NOMO-1 treated with dmso at 0.1 percent for 144 hours (cell line): ENCODE data around the gene SLC39A2.

Experiments used
- DNase-seq: peaks from one replicate; lab custom pipeline; 2025; ENCODE audit not compliant: unreplicated experiment; lab: John Stamatoyannopoulos, UW

Gene SLC39A2

DNA sequence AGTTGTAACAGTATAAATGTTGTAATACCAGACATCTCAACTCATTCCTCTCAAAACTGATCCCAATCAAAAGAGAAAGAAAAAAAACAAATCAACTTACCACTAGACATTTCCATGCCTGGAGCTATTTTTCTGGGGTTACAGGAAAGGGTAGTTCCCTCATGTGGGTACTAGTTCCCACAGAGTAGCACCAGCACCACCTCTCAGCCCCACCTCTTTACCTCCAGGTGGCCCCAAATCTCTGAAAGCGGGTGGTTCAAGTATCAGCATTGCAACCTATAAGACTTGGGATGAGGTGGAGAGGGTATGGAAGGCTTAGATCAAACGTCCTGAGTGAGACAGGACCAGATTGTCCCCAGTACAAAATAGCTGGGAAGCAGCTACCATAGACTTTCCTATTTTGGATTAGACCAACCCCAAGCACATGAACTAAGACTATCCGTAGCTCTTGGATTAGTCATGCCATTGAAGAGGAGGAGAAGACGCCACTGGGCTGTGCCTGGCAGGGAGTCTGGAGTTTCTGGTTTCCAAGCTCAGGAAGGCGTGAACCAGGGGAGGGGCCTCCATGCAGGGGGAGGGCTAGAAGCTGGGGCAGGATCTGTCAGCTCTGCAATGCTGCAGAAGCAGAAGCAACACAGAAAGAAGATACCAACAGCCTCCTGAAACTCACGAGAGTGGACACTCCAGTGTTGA is at the start of gene SLC39A2:
SLC39A2 (plus strand) TSS at position 620 of the 693 bp plus-strand sequence. CDS start 154 bp downstream, outside the sequence.
- DNase-seq: no peak

DNA sequence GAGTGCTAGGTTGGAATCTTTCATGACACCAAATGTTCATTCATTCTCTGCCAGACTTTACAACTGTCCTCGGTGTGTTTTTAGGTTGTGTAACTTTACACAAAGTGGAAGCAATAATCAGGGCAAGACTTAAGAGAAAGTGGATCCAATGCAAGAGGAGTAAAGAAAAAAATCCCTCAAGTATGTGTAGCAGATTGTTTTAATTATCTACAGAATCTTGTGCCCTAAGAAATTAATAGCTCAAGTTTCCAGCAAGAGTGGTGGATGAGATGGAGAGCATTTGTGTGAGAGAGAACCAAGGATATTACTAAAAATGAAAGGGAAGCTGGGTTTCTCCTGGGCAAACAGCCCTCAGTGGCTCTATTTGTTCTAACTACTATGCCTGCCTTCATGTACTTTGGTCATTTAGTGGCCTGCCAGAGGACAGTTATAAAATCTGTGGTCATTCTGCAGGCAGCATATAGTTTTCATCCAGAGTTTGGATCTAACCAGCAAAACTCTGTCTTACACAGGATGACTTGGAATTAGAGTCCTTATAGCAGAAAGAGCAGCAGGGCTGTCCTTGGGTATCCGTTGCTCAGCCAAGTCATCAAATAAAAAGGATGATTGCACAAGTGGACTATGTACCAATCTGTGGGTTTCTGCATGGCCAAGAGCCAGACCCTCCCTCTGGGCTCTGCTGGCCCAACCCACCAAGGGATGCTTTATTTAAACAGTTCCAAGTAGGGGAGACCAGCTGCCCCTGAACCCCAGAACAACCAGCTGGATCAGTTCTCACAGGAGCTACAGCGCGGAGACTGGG is 44.2 kb upstream of the SLC39A2 start, which contains the start of gene RNASE2:
RNASE2 (plus strand) TSS at position 752 of the 802 bp plus-strand sequence. CDS start 285 bp downstream, outside the sequence.
- peak; percentile 82 for DNase-seq

DNA sequence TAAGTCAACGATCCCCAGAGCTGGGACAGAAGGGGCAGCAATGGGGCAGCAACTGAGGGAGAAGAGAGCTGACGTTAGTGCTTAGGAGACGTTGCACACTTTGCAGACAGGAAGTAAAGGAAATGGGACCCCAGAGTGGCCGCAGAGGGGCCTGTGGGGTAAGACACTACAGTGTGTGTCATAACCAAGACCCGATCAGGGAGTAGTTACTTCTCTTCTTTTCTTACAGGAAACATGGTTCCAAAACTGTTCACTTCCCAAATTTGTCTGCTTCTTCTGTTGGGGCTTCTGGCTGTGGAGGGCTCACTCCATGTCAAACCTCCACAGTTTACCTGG is 43.6 kb upstream of the SLC39A2 start:
- peak; percentile 82 for DNase-seq

- no peak for DNase-seq
Observed at GRCh38 chr14:20956376-20956976, 42.6 kb upstream of the SLC39A2 start.

GRCh38 chr14:20958946-20959345 is 40.1 kb upstream of the SLC39A2 start:
- DNase-seq: peak; percentile 33

DNA sequence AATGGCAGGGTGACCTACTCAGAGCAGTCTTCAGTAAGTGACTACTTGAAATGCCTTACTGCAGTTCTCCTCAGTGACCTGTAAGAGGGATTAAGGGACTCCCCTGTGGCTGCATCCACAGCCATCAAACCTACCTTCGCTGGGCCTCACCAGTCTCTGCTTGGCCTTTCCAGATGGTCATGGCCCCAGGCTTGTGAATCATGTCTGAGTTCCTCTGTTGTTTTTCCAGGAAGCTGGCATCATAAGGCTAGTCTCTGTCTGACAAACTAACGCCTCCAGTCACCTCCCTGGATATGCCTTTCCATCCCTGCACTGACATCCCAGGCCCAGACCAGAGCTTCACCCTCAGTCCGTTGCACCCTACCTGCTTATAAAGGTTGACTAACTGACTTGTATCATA is 29.8 kb upstream of the SLC39A2 start:
- no peak for DNase-seq

DNA sequence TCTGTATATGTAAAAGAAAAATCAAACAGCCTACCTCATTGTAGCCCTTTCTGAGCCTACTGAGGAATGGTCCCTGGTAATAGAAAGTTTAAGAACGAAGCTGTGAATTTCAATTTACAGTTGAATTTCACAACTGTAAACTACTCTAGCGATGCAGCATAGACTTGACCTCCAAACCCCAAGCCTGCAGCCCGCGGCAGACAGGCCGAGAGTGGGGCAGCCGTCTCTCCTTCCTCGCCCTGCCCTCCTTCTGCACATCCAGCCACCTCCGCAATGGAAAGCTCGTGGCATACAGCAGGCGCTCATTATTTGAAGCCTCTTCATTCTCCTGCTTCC is 28.5 kb upstream of the SLC39A2 start:
- DNase-seq: no peak

GRCh38 chr14:20970983-20971704 is 27.9 kb upstream of the SLC39A2 start:
- DNase-seq: peak; percentile 74

- DNase-seq: no peak
Observed at GRCh38 chr14:20971705-20972021, 27.4 kb upstream of the SLC39A2 start.

- no peak for DNase-seq
Observed at GRCh38 chr14:20973501-20973900, 25.6 kb upstream of the SLC39A2 start.

DNA sequence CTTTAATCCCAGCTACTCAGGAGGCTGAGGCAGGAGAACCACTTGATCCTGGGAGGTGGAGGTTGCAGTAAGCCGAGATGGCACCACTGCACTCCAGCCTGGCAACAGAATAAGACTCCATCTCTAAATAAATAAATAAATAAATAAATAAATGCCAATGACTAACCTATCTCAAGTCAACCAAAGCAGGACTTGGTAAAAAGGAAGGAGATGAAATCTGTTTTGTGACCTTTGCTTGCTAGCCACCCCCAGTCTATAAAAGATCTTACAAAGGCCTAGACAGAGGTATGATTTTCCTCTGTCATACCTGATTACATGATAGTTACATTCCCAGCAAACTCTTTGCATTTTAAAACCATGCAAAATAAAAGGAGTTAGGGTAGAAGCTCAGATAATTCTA is 22.8 kb upstream of the SLC39A2 start:
- DNase-seq: no peak

GRCh38 chr14:20978687-20979086 is 20.4 kb upstream of the SLC39A2 start:
- no peak for DNase-seq

GRCh38 chr14:20980906-20981305 is 18.2 kb upstream of the SLC39A2 start:
- DNase-seq: no peak

DNA sequence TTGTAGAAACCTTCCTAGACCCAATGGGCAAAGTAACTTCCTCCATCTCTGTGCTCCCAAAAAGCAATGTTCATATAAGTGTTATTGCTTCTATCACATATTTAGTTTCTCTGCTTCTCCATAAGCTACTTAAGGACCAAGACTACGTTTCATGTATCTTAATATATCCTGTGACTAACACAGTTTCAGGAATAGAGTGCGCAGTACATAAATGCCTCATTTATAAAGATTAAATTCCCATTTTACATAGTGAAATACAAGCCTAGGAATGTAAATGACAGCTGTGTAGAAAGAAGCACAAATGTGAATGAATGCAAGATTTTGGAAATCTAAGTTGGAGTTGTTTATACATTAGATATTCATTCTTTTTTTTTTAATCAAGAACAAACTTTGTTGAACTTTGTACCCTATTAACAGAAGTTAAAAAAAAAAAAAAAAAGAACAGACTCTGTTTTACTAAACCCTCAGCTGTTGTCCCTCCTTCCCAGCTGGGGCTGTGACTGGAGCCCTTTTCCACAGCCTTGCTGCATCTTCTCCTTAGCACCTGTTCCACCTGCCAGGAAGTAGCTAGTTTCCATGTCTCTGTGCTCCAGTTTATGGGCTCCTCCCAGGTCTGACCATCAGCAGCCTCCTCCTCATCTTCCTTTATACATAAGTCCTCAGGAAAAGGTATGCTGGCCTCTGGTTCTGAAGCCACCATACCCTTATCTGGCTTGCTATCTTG is 16.3 kb upstream of the SLC39A2 start:
- no peak for DNase-seq

DNA sequence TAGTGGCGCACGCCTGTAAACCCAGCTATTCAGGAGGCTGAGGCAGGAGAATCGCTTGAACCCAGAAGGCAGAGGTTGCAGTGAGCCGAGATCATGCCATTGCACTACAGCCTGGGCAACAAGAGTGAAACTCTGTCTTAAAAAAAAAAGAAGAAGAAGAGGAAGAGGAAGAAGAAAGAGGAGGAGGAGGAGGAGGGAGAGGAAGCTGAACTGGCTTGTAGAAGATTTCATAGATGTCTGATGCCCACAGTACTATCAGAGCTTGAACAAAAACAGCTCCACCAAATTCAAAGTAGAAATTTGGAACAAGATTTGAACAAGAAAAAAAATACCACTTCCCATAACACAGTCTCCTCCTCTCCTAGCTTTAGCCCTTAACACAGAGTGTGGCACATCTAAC is 13.4 kb upstream of the SLC39A2 start:
- DNase-seq: peak; percentile 32

GRCh38 chr14:20986811-20987210 is 12.3 kb upstream of the SLC39A2 start:
- no peak for DNase-seq

GRCh38 chr14:20988717-20989470 is 10.2 kb upstream of the SLC39A2 start:
- DNase-seq: peak; percentile 63

- no peak for DNase-seq
Observed at GRCh38 chr14:20989471-20989786, 9.7 kb upstream of the SLC39A2 start.

DNA sequence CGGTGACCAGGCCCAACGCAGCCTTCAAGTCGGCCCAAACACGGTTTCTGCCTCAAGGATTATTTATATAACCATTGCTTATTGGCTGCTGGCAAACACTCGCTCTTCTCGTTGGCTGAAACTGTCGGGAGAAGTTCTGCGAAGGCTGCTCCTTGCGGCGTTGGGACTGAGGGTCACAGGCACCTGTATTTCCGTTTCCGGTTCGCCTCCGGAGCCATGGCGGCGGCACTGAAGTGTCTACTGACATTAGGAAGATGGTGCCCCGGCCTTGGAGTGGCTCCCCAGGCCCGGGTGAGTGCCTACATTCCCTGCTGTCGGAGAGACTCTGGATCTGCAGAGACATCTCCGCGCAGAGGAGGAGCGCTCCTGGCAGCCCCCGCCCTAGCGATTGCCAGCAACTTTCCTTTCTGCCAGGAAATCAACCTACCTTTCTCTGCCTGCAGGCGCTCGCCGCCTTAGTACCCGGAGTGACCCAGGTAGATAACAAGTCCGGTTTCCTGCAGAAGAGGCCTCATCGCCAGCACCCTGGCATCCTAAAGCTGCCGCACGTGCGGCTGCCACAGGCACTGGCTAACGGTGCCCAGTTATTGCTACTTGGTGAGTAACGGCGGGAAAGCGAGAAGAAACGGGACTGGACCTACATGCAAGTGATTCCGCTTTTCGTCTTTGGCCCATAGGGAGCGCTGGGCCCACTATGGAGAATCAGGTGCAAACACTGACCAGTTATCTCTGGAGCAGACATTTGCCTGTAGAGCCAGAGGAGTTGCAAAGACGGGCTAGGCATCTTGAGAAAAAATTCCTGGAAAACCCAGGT is 9.1 kb upstream of the SLC39A2 start, which contains the start of gene METTL17:
METTL17 (plus strand) TSS at position 194 of the 814 bp plus-strand sequence; CDS start at position 217, 23 bp downstream.
- DNase-seq: peak; percentile 96
